Thymus (tissue), 14 donors: ENCODE data around the gene VWA5B1. TPM values are rescaled to one million over a fixed set of nuclear protein-coding genes. Genes with fewer than 3 reads are reported as not detected.

Experiments used
- DNase-seq, 9 donors: peaks; one replicate each; pipeline ENCODE4 v3.0.0-alpha.2; 2013; ENCODE audit warnings: low spot score in 9 of 9, low read depth in 6 of 9, missing footprints in 1 of 9
- H3K27ac ChIP-seq, 2 donors: one replicate each; pipeline ENCODE4 v1.5.1; 2013; ENCODE audit warnings: control low read depth in 1 of 2, low read depth in 1 of 2, low read length in 1 of 2, mild to moderate bottlenecking in 1 of 2, moderate library complexity in 1 of 2
- H3K27me3 ChIP-seq, 2 donors: one replicate each; pipeline ENCODE4 v1.5.1; 2013; ENCODE audit warnings: low read length in 1 of 2; ENCODE audit not compliant: control insufficient read depth in 2 of 2, insufficient read depth in 1 of 2
- H3K36me3 ChIP-seq, 2 donors: one replicate each; pipeline ENCODE4 v1.5.1; 2013; ENCODE audit warnings: low read length in 1 of 2, mild to moderate bottlenecking in 1 of 2, moderate library complexity in 1 of 2; ENCODE audit not compliant: control insufficient read depth in 2 of 2, insufficient read depth in 2 of 2
- H3K4me1 ChIP-seq, 2 donors: one replicate each; pipeline ENCODE4 v1.5.1; 2013; ENCODE audit warnings: low read length in 2 of 2; ENCODE audit not compliant: control insufficient read depth in 2 of 2, insufficient read depth in 2 of 2
- H3K4me3 ChIP-seq, 2 donors: one replicate each; pipeline ENCODE4 v1.5.1; 2013; ENCODE audit warnings: low read length in 2 of 2, control low read depth in 1 of 2, mild to moderate bottlenecking in 1 of 2
- H3K9me3 ChIP-seq, 2 donors: one replicate each; pipeline ENCODE4 v1.5.1; 2013; ENCODE audit warnings: low read length in 1 of 2, mild to moderate bottlenecking in 1 of 2; ENCODE audit not compliant: control insufficient read depth in 2 of 2, insufficient read depth in 1 of 2
- WGBS: extraction: QIAGEN DNeasy Blood & Tissue Kit; methylation state at CpG from one replicate; pipeline ENCODE4 v1.1.7; 2013; 5-methylcytosine and 5-hydroxymethylcytosine counted together
- long read RNA-seq, 10 donors: transcript quantifications; one replicate each; lab custom pipeline, GENCODE V29; 2026
- polyA plus RNA-seq: library from polyadenylated mRNA; stranded (reverse); fragments of 200-250 nt; gene quantifications from one replicate; pipeline ENCODE4 v1.2.3, GENCODE V29; 2013
- total RNA-seq: library from RNA; stranded (reverse); fragments of 120-200 nt; gene quantifications from one replicate; pipeline ENCODE4 v1.2.4, GENCODE V29; 2013
- donor health status: healthy.

The VWA5B1 gene, protein sequence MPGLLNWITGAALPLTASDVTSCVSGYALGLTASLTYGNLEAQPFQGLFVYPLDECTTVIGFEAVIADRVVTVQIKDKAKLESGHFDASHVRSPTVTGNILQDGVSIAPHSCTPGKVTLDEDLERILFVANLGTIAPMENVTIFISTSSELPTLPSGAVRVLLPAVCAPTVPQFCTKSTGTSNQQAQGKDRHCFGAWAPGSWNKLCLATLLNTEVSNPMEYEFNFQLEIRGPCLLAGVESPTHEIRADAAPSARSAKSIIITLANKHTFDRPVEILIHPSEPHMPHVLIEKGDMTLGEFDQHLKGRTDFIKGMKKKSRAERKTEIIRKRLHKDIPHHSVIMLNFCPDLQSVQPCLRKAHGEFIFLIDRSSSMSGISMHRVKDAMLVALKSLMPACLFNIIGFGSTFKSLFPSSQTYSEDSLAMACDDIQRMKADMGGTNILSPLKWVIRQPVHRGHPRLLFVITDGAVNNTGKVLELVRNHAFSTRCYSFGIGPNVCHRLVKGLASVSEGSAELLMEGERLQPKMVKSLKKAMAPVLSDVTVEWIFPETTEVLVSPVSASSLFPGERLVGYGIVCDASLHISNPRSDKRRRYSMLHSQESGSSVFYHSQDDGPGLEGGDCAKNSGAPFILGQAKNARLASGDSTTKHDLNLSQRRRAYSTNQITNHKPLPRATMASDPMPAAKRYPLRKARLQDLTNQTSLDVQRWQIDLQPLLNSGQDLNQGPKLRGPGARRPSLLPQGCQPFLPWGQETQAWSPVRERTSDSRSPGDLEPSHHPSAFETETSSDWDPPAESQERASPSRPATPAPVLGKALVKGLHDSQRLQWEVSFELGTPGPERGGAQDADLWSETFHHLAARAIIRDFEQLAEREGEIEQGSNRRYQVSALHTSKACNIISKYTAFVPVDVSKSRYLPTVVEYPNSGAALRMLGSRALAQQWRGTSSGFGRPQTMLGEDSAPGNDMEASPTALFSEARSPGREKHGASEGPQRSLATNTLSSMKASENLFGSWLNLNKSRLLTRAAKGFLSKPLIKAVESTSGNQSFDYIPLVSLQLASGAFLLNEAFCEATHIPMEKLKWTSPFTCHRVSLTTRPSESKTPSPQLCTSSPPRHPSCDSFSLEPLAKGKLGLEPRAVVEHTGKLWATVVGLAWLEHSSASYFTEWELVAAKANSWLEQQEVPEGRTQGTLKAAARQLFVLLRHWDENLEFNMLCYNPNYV
- total RNA-seq: 0.05 TPM
- polyA plus RNA-seq: 0.05 TPM
- long read RNA-seq, donor 1: 0 reads
- long read RNA-seq, donor 2: 0 reads
- long read RNA-seq, donor 3: 0 reads
- long read RNA-seq, donor 4: 0 reads
- long read RNA-seq, donor 5: 0 reads
- long read RNA-seq, donor 6: 0 reads
- long read RNA-seq, donor 7: 0 reads
- long read RNA-seq, donor 8: 0 reads
- long read RNA-seq, donor 9: 0 reads
- long read RNA-seq, donor 10: 0 reads

DNA sequence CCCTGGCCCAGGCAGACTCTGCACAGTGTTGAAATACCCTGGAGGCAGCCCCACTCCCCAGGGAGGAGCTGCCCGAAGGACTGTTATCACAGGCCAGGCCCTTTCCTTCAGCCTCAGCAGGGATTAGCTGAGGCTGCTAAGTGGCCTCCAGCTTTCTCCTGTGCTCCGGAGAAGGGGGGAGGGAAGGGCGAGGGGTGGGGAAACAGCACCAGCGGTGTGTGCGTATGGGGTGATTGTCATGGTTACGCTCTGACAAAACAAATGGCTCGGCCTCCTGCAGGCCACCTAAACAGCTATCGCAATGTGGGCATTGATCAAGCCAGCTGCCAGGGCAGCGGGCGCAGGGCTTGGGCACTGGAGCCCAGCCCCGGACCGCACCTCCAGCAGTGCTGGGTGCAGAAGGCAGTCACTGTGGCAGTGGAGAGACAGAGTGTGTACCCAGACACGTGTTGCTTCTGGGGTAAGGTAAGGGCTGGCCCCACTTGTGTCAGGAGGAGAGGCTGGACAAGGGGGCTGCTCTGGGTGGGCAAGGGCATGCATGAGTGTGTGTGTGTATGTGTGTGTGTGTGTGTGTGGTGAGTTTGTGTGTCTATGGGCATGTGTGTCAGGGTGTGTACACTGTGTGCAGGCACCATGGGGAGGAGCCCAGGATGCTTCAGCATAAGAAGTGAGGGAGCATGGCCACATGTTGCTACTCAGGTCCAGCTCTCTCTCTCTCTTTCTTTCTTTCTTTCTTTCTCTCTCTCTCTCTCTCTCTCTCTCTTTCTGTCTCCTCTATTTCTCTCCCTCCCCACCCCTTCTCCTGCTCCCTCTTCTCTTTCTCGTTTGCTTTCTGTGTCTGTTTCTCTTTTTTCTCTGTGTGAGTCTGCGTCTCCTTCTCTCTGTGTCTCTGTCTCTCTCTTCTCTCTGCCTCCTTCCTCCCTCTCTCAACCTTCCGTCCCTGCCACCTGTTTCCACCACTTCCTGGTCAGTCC, at the start of gene VWA5B1:
TSS of gene VWA5B1 (plus strand) at position 252 of the 974 bp plus-strand sequence. CDS start 19,727 bp downstream, outside the sequence.
- WGBS: 19% methylated on average over 16 of the region's 16 CpGs
- Histone ChIP-seq H3K4me1 (no peaks in the 10 kb centered on the region), H3K9me3 (no peaks in the 10 kb centered on the region), H3K27ac (no peak within 1 kb of the TSS), H3K4me3 (no peak within 1 kb of the TSS), H3K36me3 (no peaks in the 10 kb centered on the region), H3K27me3 (peaks cover 9 to 36% of the 10 kb centered on the region in 2 donors)
- no peak for DNase-seq

DNA sequence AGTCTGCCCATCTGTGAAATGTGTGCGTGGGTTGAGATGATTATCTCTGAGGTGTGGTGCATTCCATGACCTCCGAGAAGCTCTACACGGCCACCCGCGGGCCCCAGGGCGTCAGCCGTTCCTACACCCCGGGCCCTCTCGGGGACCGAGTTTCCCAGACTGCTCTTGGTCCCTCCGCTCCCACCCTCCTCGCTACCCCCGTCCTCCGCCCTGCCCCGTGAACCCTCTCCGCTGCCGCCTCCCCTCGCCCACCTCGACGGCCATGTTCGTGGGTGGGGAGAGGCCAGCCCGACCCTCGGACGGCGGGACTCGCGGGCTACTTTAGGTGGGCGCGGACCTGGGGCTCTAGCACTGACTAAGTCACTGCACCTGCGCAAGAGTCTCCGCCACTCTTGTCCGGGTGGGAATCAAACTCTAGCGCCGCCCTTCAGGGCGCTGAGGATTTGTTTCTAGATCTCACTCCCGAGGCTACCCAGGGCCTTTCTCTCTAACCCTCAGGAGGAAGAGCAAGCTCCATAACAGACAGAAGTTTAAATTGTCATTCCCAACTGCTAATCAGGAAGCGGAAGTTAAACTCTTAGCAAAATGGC, 47.7 kb upstream of the VWA5B1 start:
- Histone ChIP-seq H3K27ac (no peak overlapping the region), H3K36me3 (no peaks in the 10 kb centered on the region), H3K4me3 (no peak overlapping the region), H3K4me1 (no peaks in the 10 kb centered on the region), H3K9me3 (no peaks in the 10 kb centered on the region), H3K27me3 (peaks cover 0 to 3% of the 10 kb centered on the region in 2 donors)
- 89% methylated on average over 37 of the region's 37 CpGs for WGBS
- no peak for DNase-seq

DNA sequence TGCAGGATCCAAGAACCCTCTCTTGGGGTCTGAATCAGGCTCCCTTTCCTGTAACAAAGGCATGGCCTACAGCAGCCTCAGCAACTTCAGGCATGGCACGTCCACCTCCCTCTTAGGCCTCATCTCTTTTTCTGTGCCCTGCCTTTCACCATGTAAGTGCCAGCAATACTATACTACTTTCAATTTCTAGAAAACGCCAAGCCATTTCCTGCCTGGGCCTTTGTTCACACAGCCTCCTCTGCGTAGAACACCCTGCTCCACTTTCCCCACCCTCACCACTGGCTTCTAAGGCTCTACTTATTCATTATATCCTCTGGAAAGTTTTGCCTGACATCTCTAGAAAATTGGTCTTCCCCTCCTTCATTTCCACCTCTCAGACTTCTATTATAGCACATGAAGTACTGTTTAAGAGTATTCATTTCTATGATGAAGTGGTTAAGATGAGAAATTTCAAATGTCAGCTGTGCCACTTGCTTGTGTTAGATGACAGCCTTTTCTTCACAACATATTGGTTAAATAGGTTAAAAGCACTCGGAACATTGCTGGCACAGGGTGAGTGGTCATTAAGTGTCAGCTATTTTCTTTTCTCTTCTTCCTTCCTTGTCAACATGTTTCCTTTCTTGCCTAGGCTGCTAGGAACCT, 41.6 kb upstream of the VWA5B1 start:
- DNase-seq: peak in 3 of 9 donors; percentile 4 to 16 (median 6)
- Histone ChIP-seq H3K4me3 (no peak overlapping the region), H3K27ac (no peak overlapping the region), H3K36me3 (no peaks in the 10 kb centered on the region), H3K27me3 (no peaks in the 10 kb centered on the region), H3K4me1 (no peaks in the 10 kb centered on the region), H3K9me3 (no peaks in the 10 kb centered on the region)
- 58% methylated on average over 4 of the region's 4 CpGs for WGBS

DNA sequence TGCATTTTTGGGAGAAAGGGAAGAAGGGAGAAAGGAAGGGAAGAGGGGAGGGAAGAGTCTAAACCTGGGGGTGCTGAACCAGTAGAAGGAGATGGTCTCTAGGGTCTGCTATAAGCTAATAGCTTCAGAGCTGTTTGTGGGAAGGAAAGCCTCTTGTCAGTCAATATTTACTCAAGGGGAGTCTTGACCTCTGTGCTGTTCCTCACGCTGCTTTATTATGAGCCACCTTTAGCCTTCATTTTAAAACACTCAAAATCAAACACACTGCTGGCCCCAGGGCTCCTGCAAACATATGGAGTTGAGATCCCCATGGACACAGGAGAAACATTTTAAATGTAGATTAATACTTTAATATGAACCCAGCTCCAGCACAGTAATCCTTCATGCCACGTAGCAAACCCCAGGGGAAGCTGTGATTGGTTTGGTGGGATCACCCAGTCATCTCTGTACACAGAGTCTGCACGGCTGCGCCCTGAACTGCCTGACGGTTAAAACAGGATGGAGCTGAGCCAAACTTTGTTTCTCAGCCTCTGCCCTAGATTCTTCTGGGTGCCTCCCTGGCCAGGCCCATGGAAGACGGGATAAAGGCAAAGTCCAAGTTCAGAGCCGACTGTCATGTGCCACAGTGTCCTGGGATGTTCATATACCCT, 40.2 kb upstream of the VWA5B1 start:
- WGBS: 80% methylated on average over 7 of the region's 7 CpGs
- no peaks in the 10 kb centered on the region for H3K36me3 ChIP-seq
- no peak overlapping the region for H3K27ac ChIP-seq
- no peak overlapping the region for H3K4me3 ChIP-seq
- no peaks in the 10 kb centered on the region for H3K9me3 ChIP-seq
- no peak for DNase-seq
- H3K27me3 ChIP-seq: no peaks in the 10 kb centered on the region
- H3K4me1 ChIP-seq: no peaks in the 10 kb centered on the region

DNA sequence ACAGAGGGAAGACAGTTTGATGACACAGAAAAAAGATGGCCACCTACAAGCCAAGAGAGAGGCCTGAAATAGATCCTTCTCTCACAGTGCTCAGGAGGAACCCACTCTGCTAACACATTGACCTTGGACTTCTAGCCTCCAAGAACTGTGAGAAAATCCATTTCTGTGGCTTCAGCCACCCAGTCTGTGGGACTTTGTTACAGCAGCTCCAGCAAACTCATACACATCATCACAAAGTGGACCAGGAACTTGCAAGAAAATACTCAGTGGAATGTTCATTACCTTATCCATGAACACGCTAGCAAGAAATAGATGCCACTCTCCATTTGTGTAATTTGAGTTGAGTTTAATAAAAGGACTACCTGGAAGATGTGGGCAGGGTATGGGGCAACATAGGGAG, 38.1 kb upstream of the VWA5B1 start:
- Histone ChIP-seq H3K4me1 (no peaks in the 10 kb centered on the region), H3K27ac (no peak overlapping the region), H3K27me3 (no peaks in the 10 kb centered on the region), H3K4me3 (no peak overlapping the region), H3K36me3 (no peaks in the 10 kb centered on the region), H3K9me3 (no peaks in the 10 kb centered on the region)
- DNase-seq: no peak
- WGBS: 96% methylated on average over 1 of the region's 1 CpG

DNA sequence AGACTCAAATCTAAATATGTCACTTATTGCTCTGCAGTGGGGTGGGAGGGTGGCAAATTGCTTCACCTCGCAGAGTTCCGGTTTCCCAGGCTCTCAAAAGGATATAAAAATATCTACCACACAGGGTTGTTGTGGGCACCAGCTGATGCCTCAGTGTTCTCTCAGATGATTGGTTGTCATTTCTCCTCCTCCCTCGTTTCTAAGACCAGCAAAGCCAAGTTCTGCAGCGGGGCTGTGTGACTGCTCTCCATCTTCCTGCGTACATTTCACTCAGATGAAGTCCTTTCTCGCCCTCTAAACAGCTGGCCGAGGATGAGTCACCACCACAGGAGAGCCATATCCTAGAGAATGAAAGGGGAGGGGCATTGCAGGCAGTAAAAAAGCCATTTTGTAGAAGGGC, 35.0 kb upstream of the VWA5B1 start:
- no peak overlapping the region for H3K27ac ChIP-seq
- H3K9me3 ChIP-seq: no peaks in the 10 kb centered on the region
- WGBS: 85% methylated on average over 7 of the region's 7 CpGs
- H3K4me3 ChIP-seq: no peak overlapping the region
- no peaks in the 10 kb centered on the region for H3K4me1 ChIP-seq
- no peaks in the 10 kb centered on the region for H3K27me3 ChIP-seq
- H3K36me3 ChIP-seq: no peaks in the 10 kb centered on the region
- no peak for DNase-seq

DNA sequence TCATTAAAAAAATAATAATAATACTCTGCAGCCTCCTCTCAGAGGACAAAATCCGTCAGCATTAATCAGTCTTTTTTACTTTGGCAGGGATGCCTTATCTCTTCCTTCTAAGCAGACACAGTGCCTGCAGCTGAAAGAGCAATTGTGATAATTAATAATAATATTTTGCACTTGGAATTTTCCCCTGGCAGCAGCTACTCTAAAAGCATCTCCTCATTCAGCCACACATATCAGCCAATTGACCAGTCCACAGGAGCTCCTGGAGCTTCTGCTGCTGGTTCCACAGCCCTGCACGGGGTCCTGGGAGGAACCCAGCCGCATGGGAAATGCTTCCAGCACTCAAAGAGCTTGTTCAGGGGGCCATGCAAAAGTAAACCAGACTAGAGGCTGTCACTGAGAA, 31.0 kb upstream of the VWA5B1 start:
- no peak for DNase-seq
- 88% methylated on average over 3 of the region's 3 CpGs for WGBS

More for the DNA sequence above, 31.0 kb upstream of the VWA5B1 start:
- no peaks in the 10 kb centered on the region for H3K9me3 ChIP-seq
- no peaks in the 10 kb centered on the region for H3K27me3 ChIP-seq
- H3K4me3 ChIP-seq: no peak overlapping the region
- H3K36me3 ChIP-seq: no peaks in the 10 kb centered on the region
- no peaks in the 10 kb centered on the region for H3K4me1 ChIP-seq
- no peak overlapping the region for H3K27ac ChIP-seq
